ENCODE measurements around the gene PHLDB1.
"Not testable (repeated sequence)": the region's sequence is repeated elsewhere in the genome, so short reads cannot be mapped to it uniquely, and the experiment has no call there.

GRCh38 chr11:118594984-118595383 is 12.4 kb upstream of the PHLDB1 start:
- not testable (repeated sequence) for TF ChIP-seq L3MBTL2 (conservative IDR thresholded peaks at IDR 0.05); SP1 (IDR thresholded peaks at IDR 0.05); FOXA1 (IDR thresholded peaks at IDR 0.05); ELF4 (IDR thresholded peaks at IDR 0.05); BHLHE40 (IDR thresholded peaks at IDR 0.05; ENCODE audit: borderline replicate concordance); FOXM1 (IDR thresholded peaks at IDR 0.05; ENCODE audit: borderline replicate concordance); ARNT (IDR thresholded peaks at IDR 0.05); NFRKB (IDR thresholded peaks at IDR 0.05); SUZ12 (IDR thresholded peaks at IDR 0.05)
- 0 out of 2 replicates have a peak, but pooled peaks have one; percentile 18 for TF ChIP-seq PKNOX1 (IDR thresholded peaks at IDR 0.05)
